Central memory CD4-positive, alpha-beta T cell (primary cell): ENCODE results near the gene SHANK1.

ENCODE experiments used
- DNase-seq: peaks from one replicate; pipeline ENCODE4 v3.0.0; 2022

SHANK1 gene

DNA sequence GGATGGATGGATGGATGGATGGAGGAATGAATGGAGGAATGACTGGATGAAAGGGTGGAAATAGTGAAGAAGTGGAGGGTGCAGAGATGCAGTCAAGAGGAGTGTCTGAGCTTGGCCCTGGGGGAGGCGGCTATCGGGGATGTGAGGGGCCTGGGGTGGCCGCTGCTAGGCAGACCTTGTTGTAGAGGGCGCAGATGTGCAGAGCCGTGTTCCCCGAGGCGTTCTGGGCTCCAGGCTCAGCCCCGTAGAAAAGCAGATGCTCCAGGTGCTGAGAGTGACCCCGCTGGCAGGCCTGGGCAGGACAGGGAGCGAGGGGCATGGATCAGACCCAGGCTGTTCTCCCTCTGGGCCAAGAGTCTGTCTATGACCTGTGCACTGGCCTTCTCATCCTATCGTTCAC is 8.4 kb downstream of the SHANK1 start:
- no peak for DNase-seq

DNA sequence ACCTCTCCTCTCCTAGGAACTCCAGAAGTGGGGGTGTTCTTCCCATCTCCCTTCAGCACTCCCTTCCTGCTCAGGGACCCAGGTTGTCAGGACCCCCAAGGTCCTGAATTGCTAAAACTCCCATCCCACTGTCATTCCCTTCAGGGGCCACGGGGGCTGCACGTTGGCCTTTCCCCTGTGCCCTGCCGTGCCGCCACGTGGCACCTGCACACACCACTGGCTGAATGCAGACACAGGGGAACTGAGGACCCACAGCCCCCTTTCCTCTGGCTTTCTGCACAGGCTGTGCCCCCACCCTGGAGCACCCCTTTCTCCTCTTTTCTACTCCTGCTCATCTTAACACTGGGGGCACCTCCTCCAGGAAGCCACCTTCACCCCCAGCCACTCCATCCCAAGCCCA is 9.0 kb downstream of the SHANK1 start:
- DNase-seq: no peak

DNA sequence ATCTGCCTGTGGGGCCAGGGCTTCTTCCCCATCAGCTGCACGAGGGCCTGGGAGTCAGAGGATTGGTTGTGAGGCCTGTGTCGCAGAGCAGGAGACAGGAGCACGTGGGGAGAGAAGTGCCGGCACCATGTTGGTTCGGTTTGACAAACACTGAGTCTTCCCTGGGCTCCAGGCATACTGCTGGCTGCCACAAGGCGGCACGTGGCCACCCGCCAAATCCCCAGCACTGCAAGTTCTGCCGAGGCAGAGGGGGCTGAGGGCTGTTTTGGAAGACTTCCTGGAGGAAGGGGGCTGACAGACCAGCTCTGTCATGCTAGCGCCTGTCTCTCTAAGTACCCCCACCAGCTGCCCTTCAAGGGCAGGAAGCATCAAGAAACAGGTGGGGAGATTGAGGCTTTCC is 9.5 kb downstream of the SHANK1 start:
- no peak for DNase-seq

DNA sequence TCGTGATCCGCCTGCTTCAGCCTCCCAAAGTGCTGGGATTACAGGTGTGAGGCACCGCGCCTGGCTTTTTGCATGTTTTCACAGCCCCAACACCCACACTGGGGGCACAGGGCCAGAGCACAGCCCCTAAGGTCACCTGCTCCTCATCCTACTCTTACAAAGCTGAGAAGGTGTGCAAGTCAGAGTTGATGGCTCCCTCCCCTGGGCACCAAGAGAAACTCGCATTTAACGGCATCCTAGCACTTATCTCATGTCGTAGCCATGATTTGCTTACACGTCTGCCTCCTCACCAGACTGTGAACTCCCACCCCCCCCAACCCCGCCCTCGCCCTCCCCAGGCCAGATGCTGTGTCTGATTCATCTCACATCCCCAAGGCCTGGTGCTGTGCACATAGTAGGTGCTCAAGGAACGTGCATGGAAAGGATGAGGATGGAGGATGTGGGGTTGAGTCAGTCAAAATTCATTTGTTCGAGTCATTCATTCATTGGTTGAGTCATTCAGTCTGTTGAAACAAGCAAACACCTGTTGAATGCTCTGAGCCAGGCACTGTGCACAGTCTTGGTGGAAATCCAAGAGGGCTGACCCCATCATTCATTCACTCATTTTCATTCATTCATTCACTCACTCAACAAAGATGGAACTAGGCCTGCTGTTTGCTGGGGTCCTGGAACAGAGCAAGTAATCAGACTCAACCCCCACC is 11.3 kb downstream of the SHANK1 start:
- no peak for DNase-seq

DNA sequence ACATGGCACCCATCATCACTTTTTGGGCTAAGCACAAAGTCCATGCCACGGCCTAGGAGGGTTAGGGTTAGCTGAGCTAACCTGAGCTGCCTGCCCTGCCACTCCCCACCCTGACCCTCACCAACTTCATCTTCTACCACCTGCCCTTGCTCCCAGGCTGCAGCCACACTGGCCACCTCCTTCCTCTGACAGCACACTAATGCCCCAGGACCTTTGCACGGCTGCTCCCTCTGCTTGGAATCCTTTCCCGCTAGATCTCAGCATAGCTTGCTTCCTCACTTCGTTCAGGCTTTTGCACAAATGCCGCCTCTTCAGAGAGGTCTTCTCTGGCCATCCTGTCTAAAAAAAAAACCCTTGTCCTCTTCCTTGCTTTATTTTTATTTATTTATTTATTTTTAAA is 13.2 kb downstream of the SHANK1 start:
- no peak for DNase-seq

DNA sequence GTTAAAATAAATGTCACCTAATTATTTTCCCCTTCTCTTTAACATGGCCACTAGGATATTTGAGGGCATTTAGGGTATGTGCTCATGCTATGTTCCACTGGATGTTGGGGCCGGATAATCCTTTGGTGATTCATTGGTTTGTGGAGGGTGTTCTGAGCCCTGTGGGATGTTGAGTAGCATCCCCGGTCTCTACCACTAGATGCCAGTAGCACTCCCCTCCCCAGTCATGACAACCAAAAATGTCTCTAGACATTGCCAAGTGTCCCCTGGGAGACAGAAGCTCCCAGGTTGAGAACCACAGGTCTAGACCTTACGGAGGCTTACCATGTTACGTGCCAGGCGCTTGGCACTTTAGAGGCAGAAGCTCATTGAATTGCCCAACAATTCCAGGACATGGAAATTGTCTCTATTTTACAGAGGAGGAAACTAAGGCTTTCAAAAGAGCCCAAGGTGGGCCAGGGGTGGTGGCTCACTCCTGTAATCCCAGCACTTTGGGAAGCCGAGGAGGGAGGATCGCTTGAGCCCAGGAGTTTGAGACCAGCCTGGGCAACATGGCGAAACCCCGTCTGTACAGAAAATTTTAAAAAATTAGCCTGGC is 14.1 kb downstream of the SHANK1 start:
- DNase-seq: no peak

DNA sequence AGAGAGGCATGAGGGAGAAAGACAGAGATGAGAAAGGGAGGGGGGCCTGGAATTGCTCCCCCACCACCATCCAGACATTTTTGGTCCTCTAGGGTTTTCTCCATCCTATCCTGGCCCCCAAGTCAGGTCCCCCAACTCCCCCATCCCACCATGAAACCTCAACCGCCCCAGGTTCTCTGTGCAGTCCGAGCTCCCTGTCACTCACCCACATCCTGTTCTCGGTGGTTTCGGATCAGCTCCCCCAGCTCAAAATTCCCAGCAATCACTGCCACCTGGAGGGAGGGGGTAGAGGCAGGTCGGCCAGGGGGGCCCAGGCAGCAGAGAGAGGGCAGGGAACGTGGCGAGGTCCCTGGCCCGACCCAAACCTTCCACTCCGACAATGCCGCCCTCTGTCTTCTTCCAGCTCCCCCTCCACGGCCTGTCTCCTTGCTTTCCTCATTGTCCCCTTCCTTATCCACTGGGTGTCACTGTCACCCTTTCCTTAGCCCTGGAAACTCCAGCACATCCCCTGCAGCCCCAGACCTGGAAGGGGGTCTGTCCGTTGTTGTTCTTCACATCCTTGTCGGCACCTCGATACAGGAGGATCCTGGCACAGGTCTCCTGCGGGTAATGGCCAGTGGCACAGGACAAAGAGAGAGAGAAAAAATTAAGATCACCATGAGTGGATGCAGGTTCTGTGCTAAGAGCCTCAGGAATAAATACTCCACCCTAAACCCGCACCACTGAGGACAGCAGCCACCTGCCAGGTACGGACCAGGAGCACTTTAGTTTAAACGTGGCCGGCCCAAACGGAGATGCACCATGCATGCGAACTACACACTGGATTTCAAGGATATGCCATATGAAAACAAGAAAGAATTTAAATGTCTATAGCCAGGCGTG is 15.4 kb downstream of the SHANK1 start:
- no peak for DNase-seq

DNA sequence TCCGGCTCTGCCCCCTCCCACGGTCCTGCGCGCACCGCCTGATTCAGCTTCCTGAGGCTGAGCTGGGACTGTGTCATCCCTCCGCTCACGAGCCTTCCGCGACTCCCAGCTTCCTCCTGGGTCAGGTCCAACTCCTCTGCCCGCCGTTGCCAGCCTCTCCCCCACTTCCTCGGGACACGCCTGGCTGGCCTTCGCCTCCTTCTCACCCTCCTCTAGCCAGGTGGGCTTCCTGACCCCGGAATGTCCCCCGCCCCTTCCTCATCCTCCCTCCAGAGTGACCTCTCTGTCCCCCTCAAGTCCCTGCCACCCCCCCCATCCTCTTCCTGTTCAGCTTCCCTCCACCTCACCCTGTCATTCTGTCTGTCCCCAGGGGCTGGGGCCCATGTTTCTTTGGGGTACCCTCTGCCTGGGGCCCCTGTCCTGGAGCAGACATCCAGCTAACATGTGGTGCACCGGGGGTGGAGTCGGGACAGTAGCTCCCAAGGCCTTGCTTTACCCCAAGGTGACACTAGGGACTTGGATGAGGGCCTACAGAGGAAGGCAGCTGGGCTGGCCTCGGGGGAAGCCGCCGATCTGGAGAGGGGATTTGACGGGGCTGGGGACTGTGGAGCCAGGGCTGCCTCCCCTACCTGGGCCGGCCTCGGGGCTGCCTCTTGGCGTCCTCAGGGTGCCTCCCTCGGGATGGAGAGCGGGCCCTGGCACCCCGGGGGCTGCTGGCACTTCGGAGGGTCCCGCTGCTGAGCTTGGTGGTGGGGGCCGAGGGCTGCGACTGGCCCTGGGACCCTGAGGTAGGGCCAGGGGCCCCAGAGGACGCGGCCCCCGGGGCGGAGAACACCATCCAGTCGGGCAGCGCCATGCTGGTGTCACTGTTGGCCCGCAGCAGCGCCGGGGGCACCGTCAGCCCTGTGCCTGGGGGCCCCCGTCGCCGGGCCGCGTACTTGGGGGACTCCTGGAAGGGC is 16.5 kb downstream of the SHANK1 start:
- DNase-seq: no peak

DNA sequence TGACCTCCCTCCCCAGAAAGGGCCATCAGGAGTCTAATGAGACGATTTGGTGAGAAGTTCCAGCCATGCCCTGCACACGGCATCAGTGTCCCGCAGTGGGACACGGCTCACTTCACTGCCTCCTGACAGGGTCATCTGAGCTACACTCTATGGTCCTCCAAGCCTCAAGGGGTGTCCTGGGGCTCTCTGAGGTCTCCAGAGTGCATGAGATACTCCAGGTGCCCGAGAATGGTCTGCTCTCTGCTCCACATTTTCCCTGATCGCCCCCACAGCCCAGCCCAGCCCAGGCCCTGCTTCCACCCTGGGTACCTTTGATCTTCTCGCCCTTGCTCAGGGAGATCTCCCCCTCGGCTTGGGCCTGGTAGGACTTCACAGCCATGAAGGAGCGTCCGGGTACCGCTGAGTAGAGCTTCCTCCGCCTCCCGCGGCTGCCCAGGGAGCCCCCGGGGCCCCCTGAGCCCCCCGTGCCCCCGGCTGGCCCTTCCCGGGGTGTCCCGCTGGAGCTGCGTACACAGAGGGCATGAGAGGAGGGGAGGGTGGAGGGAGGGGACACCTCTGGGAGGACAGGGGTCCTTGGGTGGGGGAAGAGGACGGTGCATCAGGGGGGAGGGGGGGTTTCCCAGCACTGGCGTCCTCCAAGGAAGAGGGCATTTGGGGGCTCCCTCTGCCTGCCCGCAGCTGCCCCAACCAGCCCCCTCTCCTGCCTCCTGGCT is 17.3 kb downstream of the SHANK1 start:
- DNase-seq: no peak

DNA sequence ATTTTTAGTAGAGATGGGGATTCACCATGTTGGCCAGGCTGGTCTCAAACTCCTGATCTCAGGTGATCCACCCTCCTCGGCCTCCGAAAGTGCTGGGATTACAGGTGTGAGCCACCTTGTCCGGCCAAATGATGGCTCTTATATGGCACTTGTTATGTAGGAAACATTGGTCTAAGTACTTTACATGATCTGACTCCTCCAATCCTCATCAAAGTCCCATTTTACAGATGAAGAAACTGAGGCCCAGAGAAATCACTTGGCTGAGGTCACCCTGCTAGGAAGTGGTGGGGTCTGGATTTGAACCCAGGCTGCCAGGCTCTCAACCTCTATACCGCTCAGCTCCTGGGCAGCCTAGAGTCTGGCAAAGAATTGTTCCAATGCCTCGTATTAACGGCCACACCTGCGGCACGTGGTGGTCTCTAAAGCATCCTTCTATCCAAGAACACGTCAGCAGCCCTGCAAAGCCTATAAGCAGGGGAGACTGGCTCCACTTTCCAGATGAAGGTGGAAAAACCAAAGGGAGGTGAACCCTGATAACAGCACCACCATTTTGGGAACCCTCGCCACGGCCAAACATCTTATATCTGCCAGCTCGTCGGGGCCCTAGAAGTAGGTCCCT is 18.1 kb downstream of the SHANK1 start:
- DNase-seq: no peak

DNA sequence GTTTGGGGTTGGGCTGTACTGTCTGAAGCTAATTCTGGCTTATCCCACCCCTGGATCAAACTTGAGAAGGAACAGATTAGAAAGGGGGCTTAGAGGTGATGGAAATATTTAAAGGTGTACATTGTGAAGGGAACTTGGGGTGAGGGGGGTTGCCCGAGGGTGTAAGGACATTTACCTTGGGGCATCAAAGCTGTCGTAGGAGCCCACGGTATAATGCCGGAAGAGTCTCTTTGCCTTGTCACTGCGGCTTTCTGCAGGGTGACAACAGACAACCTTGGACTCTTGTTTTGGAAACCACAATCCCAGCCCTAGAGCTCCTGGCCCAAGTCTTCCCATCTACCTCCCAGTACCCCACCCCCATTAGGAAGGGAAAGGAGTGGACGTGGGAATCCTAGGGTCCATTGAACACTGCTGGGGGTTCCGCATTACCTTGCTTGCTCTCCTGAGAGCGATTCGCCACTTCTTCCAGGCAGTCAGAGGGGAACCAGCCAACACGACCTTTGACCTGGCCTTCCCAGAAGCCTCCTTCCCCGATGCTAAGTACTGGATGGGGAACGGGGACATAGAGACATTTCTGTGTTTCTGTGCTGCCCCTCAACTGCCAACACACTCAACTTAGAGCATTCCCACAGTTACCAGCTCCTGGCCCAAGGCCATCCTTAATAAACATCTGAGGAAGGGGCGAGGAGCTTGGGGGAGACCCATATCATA is 22.0 kb downstream of the SHANK1 start:
- DNase-seq: no peak

DNA sequence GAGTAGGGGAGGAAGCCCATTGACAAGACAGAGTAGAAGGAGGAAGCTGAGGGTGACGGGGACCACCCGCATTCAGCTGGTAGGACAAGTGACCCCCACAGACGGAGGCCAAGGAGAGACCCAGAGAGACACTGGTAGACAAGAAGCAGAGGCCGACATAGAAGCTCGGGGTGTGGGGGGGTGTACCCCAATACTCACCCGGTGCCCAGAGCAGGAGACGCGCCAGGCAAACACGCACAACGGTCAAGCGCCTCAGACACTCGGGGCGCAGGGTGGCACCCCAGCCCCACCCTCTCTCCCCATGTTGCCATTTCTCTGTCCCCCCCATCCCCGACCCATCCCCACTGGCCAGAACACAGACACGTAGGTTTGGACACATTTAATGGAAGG is 23.5 kb downstream of the SHANK1 start:
- DNase-seq: no peak

DNA sequence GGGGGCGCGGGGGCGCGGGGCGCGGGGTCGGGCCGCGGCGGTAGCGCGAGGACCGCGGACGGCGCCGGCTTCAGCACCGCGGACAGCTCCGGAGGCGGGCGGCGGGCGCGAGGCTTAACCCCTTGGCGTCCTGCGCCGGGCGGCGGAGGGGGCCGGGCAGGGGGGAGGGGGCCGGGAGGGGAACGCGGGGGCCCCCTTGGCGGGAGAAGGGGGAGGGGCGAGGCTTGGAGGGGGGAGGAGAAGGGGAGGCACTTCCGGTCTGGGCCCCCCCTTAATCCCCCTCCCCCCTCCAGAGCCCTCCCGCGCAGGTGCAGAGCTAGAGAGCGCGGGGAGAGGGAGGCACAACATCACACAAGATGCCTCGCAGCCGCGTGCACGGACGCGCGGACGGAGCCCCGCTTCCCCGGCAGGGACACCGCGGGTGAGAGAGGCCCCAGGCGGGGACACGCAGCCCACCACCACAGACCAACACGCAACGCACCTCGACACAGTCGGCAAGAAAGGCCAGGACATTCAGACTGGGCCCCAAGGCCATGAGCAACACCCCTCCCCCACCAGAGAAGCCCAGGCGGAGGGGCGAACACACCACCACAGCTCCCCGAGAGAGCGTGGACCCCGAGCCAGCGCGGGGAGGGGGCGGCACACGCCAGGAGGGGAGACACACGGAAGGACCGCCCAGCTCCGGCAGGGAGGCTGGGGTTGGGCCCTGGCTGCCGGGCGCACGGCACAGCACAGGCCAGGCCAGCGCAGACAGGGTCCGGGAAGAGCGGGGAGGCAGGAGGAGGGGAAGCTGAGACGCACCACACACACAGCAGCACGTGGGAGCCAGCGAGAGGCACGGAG is 24.1 kb downstream of the SHANK1 start:
- DNase-seq: no peak

DNA sequence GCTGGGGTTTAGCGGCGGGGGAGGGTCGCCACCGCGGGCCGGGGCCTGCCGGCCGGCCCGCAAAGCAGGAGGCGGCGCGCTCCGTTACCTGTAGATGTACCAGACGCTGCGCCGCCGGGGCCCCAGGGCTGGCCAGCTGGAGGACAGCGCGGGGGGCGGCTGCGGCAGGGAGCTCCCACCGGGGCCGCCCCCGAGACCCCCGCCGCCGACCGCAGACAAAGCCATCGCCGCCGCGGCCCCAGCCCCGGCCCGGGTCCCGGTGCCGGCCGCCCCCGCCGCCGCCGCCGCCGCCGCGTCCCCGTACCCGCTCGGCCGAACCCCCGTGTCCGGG is 24.8 kb downstream of the SHANK1 start:
- DNase-seq: no peak

DNA sequence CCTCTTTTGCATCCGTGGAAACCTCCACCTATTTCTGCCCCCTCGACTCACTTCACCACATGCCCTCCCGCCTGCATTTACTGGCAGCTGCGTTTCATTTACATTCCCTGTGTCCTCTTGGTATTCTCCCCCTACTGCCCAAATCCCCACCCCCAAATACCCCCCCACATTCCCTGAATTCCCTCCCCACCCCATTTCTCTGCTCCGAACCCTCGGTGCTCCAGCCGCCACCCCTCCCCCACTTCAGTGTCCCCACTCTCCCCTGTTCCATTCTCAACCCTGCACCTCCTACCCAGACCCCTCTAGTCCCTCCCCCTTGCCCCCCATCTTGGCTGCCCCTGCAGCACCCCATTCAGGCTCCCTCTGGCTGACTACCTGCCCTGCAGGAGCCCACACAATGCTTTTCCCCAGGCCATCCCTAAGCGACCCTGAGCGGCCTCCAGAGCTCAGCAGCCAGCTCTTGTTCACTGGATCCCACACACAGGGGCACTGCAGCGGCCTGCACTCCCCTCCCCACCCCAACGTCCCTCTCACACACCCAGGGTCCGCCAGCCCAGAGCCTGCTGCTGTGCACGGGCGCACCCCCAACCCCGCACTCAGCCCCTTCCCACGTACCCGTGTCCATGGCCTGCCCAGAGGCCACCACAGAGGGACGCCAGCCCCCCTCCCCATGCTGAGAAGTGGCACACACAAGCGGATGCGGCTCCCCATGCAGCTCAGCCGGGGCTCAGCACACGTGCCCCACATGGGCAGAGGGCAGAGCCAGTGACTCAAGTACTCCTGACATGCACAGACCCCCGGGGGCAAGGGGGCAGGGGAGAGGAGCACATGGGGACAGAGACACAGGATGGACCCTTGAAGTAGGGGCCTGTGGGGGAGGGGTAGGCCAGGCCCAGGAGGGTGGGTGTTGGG is 26.3 kb downstream of the SHANK1 start:
- DNase-seq: no peak

DNA sequence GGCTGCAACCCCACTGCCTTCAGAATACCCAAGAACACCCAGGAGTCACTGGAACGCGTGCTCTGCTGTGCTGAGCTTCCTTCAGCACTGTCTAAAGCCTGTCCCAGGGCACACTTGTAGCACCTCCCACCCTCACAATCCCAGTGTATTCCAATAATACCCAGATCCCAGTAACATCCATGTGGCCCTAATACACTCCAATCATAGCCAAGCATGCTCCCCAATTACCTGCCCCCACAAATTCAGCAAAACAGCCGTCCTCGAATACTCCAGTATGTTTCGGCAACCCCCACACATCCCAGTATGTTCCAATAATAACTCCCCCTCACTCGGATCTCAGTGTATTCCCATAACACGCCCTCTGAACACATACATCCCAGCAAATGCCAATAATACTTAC is 29.2 kb downstream of the SHANK1 start:
- no peak for DNase-seq

DNA sequence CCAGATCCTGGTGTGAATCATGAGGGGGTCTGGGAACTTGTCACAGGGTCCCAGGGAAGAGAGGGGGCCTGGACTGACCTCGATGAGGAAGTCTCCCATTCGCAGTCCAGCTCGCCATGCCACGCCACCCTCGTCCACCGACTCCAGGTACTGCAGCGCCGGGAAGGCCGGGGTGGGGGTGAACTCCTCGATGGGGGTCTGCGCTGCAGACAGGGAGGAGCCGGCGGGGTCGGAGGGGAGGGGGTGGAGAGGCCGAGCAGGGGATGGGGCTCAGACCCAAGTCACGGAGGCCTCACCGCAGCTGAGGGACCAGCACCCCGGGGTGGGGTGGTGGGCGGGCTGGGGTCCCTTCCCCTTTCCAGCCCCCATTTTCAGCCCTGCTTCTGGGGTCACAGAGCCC is 30.8 kb downstream of the SHANK1 start:
- no peak for DNase-seq

DNA sequence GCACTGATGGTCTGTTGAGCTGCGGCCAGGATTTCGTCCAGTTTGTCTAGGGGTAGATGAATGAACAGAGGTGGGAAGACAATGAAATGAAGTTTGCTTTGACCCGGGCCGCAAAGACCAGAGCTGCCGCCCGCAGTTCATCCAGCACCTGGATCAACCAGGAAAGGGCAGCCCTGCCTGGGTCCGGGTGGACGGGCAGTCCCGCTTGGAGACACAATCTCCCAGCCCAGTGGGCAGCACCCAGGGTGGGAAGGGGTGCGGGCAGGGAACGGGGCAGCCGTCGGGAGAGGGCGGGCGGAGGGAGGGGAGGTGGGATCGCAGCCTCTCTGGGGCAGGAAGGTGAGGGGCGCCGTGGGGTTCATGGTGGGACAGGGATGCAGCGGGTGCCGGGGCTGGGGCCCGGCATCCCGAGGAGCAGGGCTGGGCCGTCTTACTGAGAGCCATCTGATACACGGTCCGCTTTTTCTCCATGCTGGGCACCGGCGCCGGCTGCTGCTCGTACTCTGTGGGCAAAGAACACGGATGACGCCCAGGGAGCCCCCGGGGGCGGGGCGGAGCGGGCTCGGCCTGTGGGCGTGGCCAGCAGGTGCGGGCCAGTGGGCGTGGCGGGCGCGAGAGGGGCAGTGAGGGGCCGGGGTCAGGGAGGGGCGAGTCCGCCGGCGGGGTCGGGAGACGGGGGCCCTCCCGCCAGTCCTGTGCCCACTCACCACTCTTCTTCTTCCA is 33.1 kb downstream of the SHANK1 start:
- no peak for DNase-seq
